T47D (cell line): Measurements from ENCODE around the gene DISP3.
A peak's percentile ranks its signal among the peaks of the same experiment; 100 is the strongest.

ENCODE experiments used
- DNase-seq, 2 experiments: peaks; one replicate each; pipeline versions ENCODE4 v3.0.0 to v3.0.0-alpha.2; 2011 to 2012; ENCODE audit warnings: low read depth in 1 of 2, low spot score in 1 of 2
- JUND ChIP-seq: IDR thresholded peaks from 2 replicates; pipeline ENCODE4 v1.6.1; 2012; ENCODE audit warnings: low read depth
- in situ Hi-C: cut with HindIII; loops from 2 replicates; pipeline ENCODE4 v1.10.0; 2016; ENCODE audit warnings: low sequenced_read_pairs, low pct_unique_long_range_greater_than_20kb

Gene DISP3

DNA sequence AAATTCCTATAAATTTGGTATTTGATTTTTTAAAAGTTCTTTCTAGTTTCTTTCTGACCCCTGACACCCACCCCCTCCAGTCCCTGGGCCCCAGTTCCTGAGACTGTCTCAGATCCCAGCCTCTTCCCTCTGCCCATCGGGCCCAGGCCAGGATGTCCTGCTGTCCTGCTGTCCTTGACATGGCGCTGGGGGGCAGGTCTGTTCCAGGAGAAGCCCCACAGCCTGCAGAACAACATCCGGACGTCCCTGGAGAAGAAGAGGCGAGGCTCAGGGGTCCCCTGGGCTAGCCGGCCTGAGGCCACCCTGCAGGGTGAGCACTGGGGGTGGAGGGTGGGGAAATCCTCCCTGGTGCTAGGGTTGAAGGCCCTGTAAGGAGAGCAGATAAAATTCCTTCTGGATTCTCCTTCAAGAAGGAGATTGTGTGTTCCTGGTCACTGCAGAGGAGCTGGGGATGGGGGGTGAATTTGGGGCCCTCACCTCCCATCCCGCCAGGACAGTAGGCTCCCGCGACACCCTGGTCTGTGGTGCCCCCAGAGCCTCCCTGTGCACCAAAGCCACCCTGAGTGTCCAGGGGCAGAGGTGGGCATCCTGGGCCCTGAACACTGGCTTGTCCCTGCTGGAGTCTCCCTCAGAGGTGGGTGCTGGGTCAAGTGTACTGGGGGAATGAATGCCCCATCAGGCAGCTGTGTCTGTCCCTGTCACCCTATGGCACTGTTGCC lies 45.0 kb downstream of the DISP3 start:
- DNase-seq = no peak
- in situ Hi-C loops = no loop called here

GRCh38 chr1:11524465-11525150 lies 45.7 kb downstream of the DISP3 start:
- no peak for DNase-seq
- in situ Hi-C loops = no loop called here
- no peak for TF ChIP-seq JUND

More for the DNA sequence above, 45.0 kb downstream of the DISP3 start:
- no peak for TF ChIP-seq JUND

GRCh38 chr1:11525151-11525505 lies 46.2 kb downstream of the DISP3 start:
- TF ChIP-seq JUND = no peak
- in situ Hi-C loops = no loop called here
- no peak for DNase-seq

GRCh38 chr1:11525516-11525915 lies 46.6 kb downstream of the DISP3 start:
- DNase-seq = no peak
- in situ Hi-C loops = no loop called here
- no peak for TF ChIP-seq JUND

GRCh38 chr1:11526071-11526895 lies 47.3 kb downstream of the DISP3 start:
- in situ Hi-C loops = no loop called here
- no peak for DNase-seq
- no peak for TF ChIP-seq JUND

GRCh38 chr1:11527541-11528452 lies 48.8 kb downstream of the DISP3 start:
- in situ Hi-C loops = no loop called here
- no peak for TF ChIP-seq JUND
- DNase-seq = no peak

DNA sequence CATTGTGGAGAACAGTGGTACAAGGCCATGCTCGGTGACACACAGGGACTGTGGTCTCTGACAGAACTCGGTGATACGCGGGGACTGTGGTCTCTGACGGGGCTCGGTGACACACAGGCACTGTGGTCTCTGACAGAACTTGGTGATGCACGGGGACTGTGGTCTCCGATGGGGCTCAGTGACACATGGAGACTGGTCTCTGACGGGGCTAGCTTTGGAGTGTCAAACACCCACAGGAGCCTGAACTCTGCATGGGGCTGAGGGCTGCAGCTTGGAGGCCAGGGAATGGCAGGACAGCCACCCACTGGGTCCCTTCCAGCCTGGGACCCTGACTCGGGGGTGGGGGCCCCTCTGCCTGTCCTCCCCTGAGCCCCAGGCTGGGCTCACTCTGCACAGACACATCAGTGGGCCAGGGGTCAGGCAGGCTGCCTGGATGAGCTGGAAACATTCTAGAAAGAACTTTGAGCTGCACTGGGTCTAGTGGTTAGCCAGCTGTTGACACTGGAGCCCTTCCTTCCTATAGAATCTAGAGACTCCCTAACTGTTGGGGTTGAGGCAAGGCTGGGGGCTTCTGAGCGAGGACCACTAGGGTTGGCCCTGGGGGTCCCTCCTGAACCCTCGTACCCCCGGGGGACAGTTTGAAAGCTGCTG lies 49.8 kb downstream of the DISP3 start:
- DNase-seq = no peak
- TF ChIP-seq JUND = no peak
- in situ Hi-C loops = no loop called here

GRCh38 chr1:11529330-11529729 lies 50.4 kb downstream of the DISP3 start:
- in situ Hi-C loops = no loop called here
- no peak for DNase-seq
- no peak for TF ChIP-seq JUND

DNA sequence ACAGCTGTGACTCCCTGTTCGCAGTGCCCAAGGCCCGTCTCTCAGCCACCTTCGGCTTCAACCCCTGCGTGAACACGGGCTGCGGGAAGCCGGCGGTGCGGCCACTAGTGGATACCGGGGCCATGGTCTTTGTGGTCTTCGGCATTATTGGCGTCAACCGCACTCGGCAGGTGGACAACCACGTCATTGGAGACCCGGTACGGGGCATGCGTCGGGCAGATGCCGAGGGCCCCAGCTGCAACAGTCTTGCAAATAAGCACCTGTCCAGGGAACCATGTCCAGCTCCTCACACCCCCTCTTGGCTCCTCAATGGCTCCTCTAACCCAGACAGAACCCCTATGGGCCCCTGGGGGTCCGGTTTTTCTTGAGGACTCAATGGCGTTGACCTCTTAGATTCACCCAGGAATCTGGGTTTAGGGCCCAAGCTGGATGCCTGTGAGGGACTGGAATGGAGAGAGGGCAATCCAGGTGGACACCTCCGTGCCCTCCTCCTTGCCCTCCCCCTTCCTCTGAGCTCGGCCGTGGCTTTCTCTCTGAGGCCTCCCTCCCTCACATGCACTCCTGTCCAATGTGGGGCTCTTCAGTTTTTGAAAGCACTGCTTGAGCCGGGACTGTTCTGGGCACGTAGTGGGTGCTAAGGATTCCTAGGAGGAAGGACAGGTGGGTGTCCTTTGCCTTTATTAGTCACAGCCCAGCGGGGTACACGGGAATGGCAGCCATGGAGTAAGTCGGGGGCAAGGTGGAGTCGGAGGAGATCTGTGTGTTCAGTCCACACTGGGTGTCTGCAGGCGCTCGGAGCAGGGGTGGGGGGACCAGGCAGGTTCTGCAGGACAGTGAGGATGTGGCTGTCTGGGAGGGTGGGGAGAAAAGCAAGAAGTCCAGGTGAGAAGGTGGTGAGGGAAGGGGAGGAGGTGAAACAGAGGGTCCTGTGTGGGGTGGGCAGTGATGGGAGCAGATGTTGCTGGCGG lies 51.1 kb downstream of the DISP3 start:
- no peak for DNase-seq
- in situ Hi-C loops = no loop called here
- TF ChIP-seq JUND = no peak

DNA sequence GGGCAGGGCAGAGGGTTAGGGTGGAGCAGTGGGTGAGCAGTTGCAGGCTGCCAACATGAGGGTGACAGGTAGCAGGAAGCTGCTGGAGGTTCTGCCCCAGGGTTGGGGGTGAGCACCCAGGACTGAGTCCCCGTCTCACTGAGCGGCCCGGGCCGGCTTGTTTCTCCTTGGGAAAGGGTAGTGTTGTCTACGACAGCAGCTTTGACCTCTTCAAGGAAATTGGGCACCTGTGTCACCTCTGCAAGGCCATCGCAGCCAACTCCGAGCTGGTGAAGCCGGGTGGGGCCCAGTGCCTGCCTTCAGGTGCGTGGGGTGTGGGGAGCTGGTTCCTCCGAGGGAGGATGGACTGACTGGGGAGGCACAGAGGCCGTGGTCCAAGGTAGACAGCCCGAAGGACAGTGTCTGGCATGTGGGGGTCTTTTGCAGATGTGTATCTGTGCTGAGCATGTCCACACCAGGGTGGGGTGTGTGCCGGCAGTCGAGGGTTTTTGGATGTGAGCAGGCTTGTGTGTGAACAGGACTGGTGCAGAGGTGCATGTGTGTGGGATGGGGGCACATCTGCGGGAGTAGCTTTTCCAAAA lies 51.9 kb downstream of the DISP3 start:
- DNase-seq = no peak
- in situ Hi-C loops = no loop called here
- no peak for TF ChIP-seq JUND

DNA sequence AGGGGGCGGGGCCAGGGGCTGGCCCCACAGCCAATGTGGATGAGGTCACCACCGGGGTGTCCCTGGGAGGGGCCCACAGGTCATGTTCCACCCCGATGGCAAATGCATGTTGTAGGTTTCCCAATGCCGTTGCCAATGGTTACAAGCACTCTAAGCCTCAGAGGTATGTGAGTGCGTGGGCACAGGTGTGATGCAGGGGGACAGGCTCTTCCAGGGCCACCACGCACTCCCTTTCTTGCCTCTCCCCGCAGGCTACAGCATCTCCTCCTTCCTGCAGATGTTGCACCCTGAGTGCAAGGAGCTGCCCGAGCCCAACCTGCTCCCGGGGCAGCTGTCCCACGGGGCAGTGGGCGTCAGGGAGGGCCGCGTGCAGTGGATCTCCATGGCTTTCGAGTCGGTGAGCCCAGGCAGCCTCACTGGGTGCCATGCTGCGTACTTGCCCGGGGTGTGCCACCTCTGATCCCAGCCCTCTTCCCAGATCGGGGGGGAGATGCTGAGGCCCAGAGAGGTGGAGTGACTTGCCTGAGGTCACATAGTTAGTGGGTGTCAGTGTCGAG lies 52.4 kb downstream of the DISP3 start:
- DNase-seq = peak in 1 of 2 experiments; percentile 24
- in situ Hi-C loops = no loop called here

More for the DNA sequence above, 52.4 kb downstream of the DISP3 start:
- no peak for TF ChIP-seq JUND
